Neural progenitor cell (in vitro differentiated cells): ENCODE data around the gene NXF2B. TPM values are rescaled to one million over a fixed set of nuclear protein-coding genes. Genes with fewer than 3 reads are reported as not detected.

Source experiments
- DNase-seq: peaks from one replicate; pipeline ENCODE4 v3.0.0-alpha.2; 2016; ENCODE audit warnings: low spot score
- H2AFZ ChIP-seq: fragments of 200-600 bp; sonication (generic); replicated peaks from 2 replicates; pipeline ENCODE4 v1.6.1; 2016; ENCODE audit warnings: antibody characterized with exemption
- H3F3A ChIP-seq: fragments of 200-600 bp; sonication (generic); 2 replicates; pipeline ENCODE4 v1.6.1; 2016; ENCODE audit warnings: antibody characterized with exemption, low read depth
- H3K27ac ChIP-seq: fragments of 200-600 bp; sonication (generic); 2 replicates; pipeline ENCODE4 v1.5.1; 2016; ENCODE audit warnings: mild to moderate bottlenecking
- H3K27me3 ChIP-seq: fragments of 200-600 bp; sonication (generic); 2 replicates; pipeline ENCODE4 v1.6.1; 2016; ENCODE audit warnings: mild to moderate bottlenecking, moderate library complexity
- H3K36me3 ChIP-seq: fragments of 200-600 bp; sonication (generic); 2 replicates; pipeline ENCODE4 v1.5.1; 2016
- H3K4me1 ChIP-seq: fragments of 200-600 bp; sonication (generic); 2 replicates; pipeline ENCODE4 v1.6.1; 2016; ENCODE audit warnings: mixed run types
- H3K4me2 ChIP-seq: fragments of 200-600 bp; sonication (generic); 2 replicates; pipeline ENCODE4 v1.6.1; 2016
- H3K4me3 ChIP-seq: fragments of 200-600 bp; sonication (generic); 2 replicates; pipeline ENCODE4 v1.5.1; 2016
- H3K79me2 ChIP-seq: fragments of 200-600 bp; sonication (generic); 2 replicates; pipeline ENCODE4 v1.6.1; 2016; ENCODE audit warnings: low read depth
- H3K9ac ChIP-seq: fragments of 200-600 bp; sonication (generic); 2 replicates; pipeline ENCODE4 v1.6.1; 2016
- H3K9me3 ChIP-seq: fragments of 200-600 bp; sonication (generic); 2 replicates; pipeline ENCODE4 v1.5.1; 2016; ENCODE audit warnings: low read depth
- H4K20me1 ChIP-seq: fragments of 200-600 bp; sonication (generic); 2 replicates; pipeline ENCODE4 v1.6.1; 2016; ENCODE audit warnings: low read depth
- H3K27ac Mint-ChIP-seq: 3 replicates; pipeline ENCODE4 v1.8.0; 2021; ENCODE audit warnings: mixed read lengths
- H3K27me3 Mint-ChIP-seq: 2 replicates; pipeline ENCODE4 v1.8.0; 2022; ENCODE audit warnings: low read depth, mild to moderate bottlenecking, inconsistent platforms, moderate library complexity, mixed read lengths; ENCODE audit not compliant: insufficient read depth
- H3K36me3 Mint-ChIP-seq: 3 replicates; pipeline ENCODE4 v1.8.0; 2021; ENCODE audit warnings: mixed read lengths
- H3K4me1 Mint-ChIP-seq: 3 replicates; pipeline ENCODE4 v1.8.0; 2021; ENCODE audit warnings: mixed read lengths
- H3K4me3 Mint-ChIP-seq: 3 replicates; pipeline ENCODE4 v1.8.0; 2021; ENCODE audit warnings: mild to moderate bottlenecking, moderate library complexity, mixed read lengths
- H3K9me3 Mint-ChIP-seq: 3 replicates; pipeline ENCODE4 v1.8.0; 2020; ENCODE audit warnings: mixed read lengths
- CTCF ChIP-seq: fragments of 200-600 bp; sonication (generic); IDR thresholded peaks from 2 replicates; pipeline ENCODE4 v1.5.1; 2017; ENCODE audit warnings: antibody characterized with exemption, mild to moderate bottlenecking
- EZH2 ChIP-seq: fragments of 200-600 bp; sonication (generic); IDR thresholded peaks from 2 replicates; pipeline ENCODE4 v1.6.1; 2017; ENCODE audit warnings: antibody characterized with exemption, mild to moderate bottlenecking, moderate library complexity
- EZH2phosphoT487 ChIP-seq: fragments of 200-600 bp; sonication (generic); IDR thresholded peaks from 2 replicates; pipeline ENCODE4 v1.6.1; 2017; ENCODE audit warnings: antibody characterized with exemption
- total RNA-seq: library from RNA; depleted of rRNA; stranded (reverse); fragments of >200 nt; gene quantifications from 2 replicates; pipeline ENCODE4 v1.2.3, GENCODE V29; 2015; ENCODE audit warnings: low replicate concordance

The NXF2B gene
- total RNA-seq, 1 donor from 2014 or later: 2.2 TPM

GRCh38 chrX:102345916-102346315 lies 93.9 kb downstream of the NXF2B start:
- H2AFZ ChIP-seq: no peak overlapping the region
- Mint-ChIP-seq H3K36me3 (no peaks in the 10 kb centered on the region), H3K9me3 (peaks cover 8% of the 10 kb centered on the region), H3K4me1 (no peaks in the 10 kb centered on the region), H3K27me3 (no peaks in the 10 kb centered on the region), H3K4me3 (no peak overlapping the region), H3K27ac (no peak overlapping the region)
- H3K27ac ChIP-seq: no peak overlapping the region
- no peak overlapping the region for H3K4me2 ChIP-seq
- H3K9ac ChIP-seq: no peak overlapping the region
- H3K9me3 ChIP-seq: peaks cover 10% of the 10 kb centered on the region
- peak; percentile 63 for DNase-seq
- TF ChIP-seq EZH2phosphoT487 (no peak), EZH2 (no peak), CTCF (peak; percentile 67)
- no peaks in the 10 kb centered on the region for H3K36me3 ChIP-seq
- no peaks in the 10 kb centered on the region for H3K4me1 ChIP-seq
- H3F3A ChIP-seq: no peaks in the 10 kb centered on the region
- H4K20me1 ChIP-seq: no peaks in the 10 kb centered on the region
- H3K27me3 ChIP-seq: no peaks in the 10 kb centered on the region
- H3K79me2 ChIP-seq: no peaks in the 10 kb centered on the region
- H3K4me3 ChIP-seq: no peak overlapping the region

GRCh38 chrX:102341867-102342266 lies 97.9 kb downstream of the NXF2B start:
- H3K36me3 Mint-ChIP-seq: no peaks in the 10 kb centered on the region
- no peak overlapping the region for H2AFZ ChIP-seq
- no peaks in the 10 kb centered on the region for H4K20me1 ChIP-seq
- no peak overlapping the region for H3K27ac ChIP-seq
- H3F3A ChIP-seq: no peaks in the 10 kb centered on the region
- H3K9me3 ChIP-seq: peaks cover 13% of the 10 kb centered on the region
- no peaks in the 10 kb centered on the region for H3K36me3 ChIP-seq
- no peak overlapping the region for H3K9ac ChIP-seq
- no peak overlapping the region for H3K4me3 Mint-ChIP-seq
- no peak overlapping the region for H3K4me2 ChIP-seq
- H3K27ac Mint-ChIP-seq: no peak overlapping the region
- H3K27me3 Mint-ChIP-seq: no peaks in the 10 kb centered on the region
- no peak for DNase-seq
- no peaks in the 10 kb centered on the region for H3K79me2 ChIP-seq
- peaks cover 3% of the 10 kb centered on the region for H3K9me3 Mint-ChIP-seq
- H3K27me3 ChIP-seq: no peaks in the 10 kb centered on the region
- H3K4me3 ChIP-seq: no peak overlapping the region
- TF ChIP-seq CTCF (no peak), EZH2phosphoT487 (no peak), EZH2 (no peak)
- no peaks in the 10 kb centered on the region for H3K4me1 ChIP-seq
- H3K4me1 Mint-ChIP-seq: no peaks in the 10 kb centered on the region

GRCh38 chrX:102339312-102340298 lies 100.2 kb downstream of the NXF2B start:
- H3K27me3 Mint-ChIP-seq: no peaks in the 10 kb centered on the region
- Histone ChIP-seq H3K27me3 (no peaks in the 10 kb centered on the region), H3K4me1 (no peaks in the 10 kb centered on the region), H4K20me1 (no peaks in the 10 kb centered on the region), H2AFZ (no peak overlapping the region), H3K4me2 (no peak overlapping the region), H3K9me3 (peaks cover 7% of the 10 kb centered on the region), H3K27ac (no peak overlapping the region), H3K36me3 (no peaks in the 10 kb centered on the region), H3F3A (no peaks in the 10 kb centered on the region), H3K4me3 (no peak overlapping the region), H3K79me2 (no peaks in the 10 kb centered on the region), H3K9ac (no peak overlapping the region)
- H3K4me1 Mint-ChIP-seq: no peaks in the 10 kb centered on the region
- H3K9me3 Mint-ChIP-seq: peaks cover 3% of the 10 kb centered on the region
- no peak overlapping the region for H3K4me3 Mint-ChIP-seq
- TF ChIP-seq EZH2phosphoT487 (no peak), CTCF (no peak), EZH2 (no peak)
- H3K36me3 Mint-ChIP-seq: no peaks in the 10 kb centered on the region
- no peak overlapping the region for H3K27ac Mint-ChIP-seq
- no peak for DNase-seq
